Stimulated activated CD4-positive, alpha-beta T cell treated with anti-CD3 and anti-CD28 coated beads, Interleukin-12 subunit alpha, Interleukin-12 subunit beta, amount 100 ng/mL, for 48 hours (primary cell): Measurements from ENCODE around the gene FOSB.

Experiments
- DNase-seq, 3 donors: peaks; one replicate each; pipeline ENCODE4 v3.0.0-alpha.2; 2020; ENCODE audit warnings: low read depth in 2 of 3, low spot score in 1 of 3

The FOSB gene

GRCh38 chr19:45522010-45522941 lies 54.5 kb downstream of the FOSB start:
- no peak for DNase-seq

GRCh38 chr19:45523642-45524256 lies 56.0 kb downstream of the FOSB start:
- DNase-seq, result peak; percentile 55 to 75 (median 66)

GRCh38 chr19:45524575-45525129 lies 56.9 kb downstream of the FOSB start:
- no peak for DNase-seq
